Breast epithelium (tissue), 3 donors: ENCODE measurements around the gene SPATA2L.

ENCODE experiments used
- POLR2A ChIP-seq: fragments of 450-650 bp; IDR thresholded peaks from one replicate; pipeline ENCODE4 v1.6.1; 2016; ENCODE audit warnings: antibody characterized with exemption, mild to moderate bottlenecking, moderate library complexity
- POLR2AphosphoS5 ChIP-seq, 3 donors: sonication (generic); formaldehyde crosslinking; IDR thresholded peaks; one replicate each; pipeline ENCODE4 v1.6.1; 2017; ENCODE audit warnings: antibody characterized with exemption in 3 of 3
- TF ChIP-seq, protein P1 (sequence below), 3 donors: fragments of 450-650 bp; IDR thresholded peaks; one replicate each; pipeline ENCODE4 v1.5.1; 2016 to 2017; ENCODE audit warnings: antibody characterized with exemption in 3 of 3, mild to moderate bottlenecking in 3 of 3, moderate library complexity in 3 of 3

GRCh38 chr16:89660146-89660545 lies 41.4 kb downstream of the SPATA2L start:
- TF ChIP-seq, protein P1, sequence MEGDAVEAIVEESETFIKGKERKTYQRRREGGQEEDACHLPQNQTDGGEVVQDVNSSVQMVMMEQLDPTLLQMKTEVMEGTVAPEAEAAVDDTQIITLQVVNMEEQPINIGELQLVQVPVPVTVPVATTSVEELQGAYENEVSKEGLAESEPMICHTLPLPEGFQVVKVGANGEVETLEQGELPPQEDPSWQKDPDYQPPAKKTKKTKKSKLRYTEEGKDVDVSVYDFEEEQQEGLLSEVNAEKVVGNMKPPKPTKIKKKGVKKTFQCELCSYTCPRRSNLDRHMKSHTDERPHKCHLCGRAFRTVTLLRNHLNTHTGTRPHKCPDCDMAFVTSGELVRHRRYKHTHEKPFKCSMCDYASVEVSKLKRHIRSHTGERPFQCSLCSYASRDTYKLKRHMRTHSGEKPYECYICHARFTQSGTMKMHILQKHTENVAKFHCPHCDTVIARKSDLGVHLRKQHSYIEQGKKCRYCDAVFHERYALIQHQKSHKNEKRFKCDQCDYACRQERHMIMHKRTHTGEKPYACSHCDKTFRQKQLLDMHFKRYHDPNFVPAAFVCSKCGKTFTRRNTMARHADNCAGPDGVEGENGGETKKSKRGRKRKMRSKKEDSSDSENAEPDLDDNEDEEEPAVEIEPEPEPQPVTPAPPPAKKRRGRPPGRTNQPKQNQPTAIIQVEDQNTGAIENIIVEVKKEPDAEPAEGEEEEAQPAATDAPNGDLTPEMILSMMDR (IDR thresholded peaks at IDR 0.05): no peak
- TF ChIP-seq POLR2AphosphoS5 (IDR thresholded peaks at IDR 0.05) (no peak), POLR2A (no peak)
